GM12801 (cell line): ENCODE data around the gene MTSS2.

Experiments used
- TF ChIP-seq, protein P1 (sequence below): IDR thresholded peaks from one replicate; pipeline ENCODE4 v1.5.1; 2011; ENCODE audit warnings: control low read depth; ENCODE audit not compliant: insufficient read length; ENCODE audit errors: extremely low read depth

Gene MTSS2

DNA sequence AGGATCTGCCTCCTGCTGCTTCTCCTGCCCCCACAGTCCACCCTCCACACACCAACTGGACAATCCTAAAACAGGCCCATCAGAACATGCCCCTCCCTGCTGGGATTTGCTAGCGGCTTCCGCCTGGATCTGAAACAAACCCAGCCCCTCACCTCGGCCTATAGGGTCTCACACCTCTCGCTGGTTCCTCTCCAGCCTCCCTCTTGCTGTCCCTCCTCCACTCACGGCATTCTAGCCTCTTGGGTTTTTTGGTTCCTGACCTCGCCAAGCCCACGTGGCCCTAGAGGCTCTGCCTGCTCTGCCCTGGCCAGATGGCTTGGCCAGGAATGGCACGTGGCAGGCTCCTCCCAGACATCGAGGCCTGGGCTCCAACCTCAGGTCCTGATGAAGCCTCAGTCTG lies 15.7 kb upstream of the MTSS2 start:
- TF ChIP-seq, protein P1, sequence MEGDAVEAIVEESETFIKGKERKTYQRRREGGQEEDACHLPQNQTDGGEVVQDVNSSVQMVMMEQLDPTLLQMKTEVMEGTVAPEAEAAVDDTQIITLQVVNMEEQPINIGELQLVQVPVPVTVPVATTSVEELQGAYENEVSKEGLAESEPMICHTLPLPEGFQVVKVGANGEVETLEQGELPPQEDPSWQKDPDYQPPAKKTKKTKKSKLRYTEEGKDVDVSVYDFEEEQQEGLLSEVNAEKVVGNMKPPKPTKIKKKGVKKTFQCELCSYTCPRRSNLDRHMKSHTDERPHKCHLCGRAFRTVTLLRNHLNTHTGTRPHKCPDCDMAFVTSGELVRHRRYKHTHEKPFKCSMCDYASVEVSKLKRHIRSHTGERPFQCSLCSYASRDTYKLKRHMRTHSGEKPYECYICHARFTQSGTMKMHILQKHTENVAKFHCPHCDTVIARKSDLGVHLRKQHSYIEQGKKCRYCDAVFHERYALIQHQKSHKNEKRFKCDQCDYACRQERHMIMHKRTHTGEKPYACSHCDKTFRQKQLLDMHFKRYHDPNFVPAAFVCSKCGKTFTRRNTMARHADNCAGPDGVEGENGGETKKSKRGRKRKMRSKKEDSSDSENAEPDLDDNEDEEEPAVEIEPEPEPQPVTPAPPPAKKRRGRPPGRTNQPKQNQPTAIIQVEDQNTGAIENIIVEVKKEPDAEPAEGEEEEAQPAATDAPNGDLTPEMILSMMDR = no peak

GRCh38 chr16:70701036-70701435 lies 15.2 kb upstream of the MTSS2 start:
- TF ChIP-seq, protein P1 = no peak

GRCh38 chr16:70700101-70701020 lies 14.5 kb upstream of the MTSS2 start:
- TF ChIP-seq, protein P1 = no peak

GRCh38 chr16:70699696-70700095 lies 13.8 kb upstream of the MTSS2 start:
- TF ChIP-seq, protein P1 = no peak

DNA sequence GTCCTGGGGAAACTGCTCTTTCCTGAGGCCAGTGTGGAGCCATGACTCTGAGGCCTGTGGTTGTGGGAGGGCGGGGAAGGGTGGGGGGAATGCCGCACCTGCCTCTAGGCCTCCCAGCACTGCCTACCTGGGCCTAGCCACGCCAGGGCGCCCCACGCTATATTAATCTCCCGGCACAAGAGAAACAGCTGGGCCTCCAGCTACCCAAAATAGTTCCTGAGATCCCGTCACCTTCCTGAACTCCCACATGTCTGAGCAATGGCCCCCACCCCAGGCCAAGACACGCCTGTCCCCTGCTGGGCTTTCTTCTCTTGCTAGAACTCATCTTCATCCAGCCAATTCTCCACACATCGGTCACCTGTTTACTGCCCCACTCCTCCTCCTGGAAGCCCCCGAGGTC lies 13.0 kb upstream of the MTSS2 start:
- TF ChIP-seq, protein P1 = no peak

DNA sequence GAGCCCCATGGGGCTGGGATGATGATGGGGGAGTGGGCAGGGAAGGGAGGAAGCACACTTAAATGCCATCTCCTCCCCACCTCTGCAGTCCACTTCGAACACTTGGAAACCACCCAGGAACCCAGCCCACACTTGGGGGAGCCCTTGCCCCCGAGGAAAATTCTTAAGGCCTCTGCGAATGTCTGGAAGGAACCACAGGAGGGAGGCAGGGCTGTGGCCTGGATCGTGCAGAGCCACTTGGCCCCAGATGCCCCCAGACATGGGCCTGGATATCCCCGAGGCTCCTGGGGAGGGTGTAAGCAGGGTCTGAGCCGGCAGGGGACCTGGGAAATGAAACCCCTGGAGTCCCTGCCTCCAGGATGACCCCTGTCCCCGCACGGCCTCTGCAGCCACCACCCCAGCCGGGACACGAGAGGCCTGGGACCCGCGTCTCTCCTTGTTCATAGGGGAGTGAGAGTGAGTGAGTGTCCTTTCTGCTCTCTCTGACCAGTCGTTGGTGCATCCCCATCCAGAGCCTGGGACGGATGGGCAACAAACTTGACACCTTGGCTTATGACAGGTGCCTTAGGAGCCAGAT lies 11.8 kb upstream of the MTSS2 start:
- TF ChIP-seq, protein P1 = no peak

- TF ChIP-seq, protein P1 = no peak
Observed at GRCh38 chr16:70696952-70697593, 11.2 kb upstream of the MTSS2 start.
